ENCODE results near the gene BRIP1. TPM values are rescaled to one million over a fixed set of nuclear protein-coding genes. Genes with fewer than 3 reads are reported as not detected.
"Not testable (repeated sequence)": the region's sequence is repeated elsewhere in the genome, so short reads cannot be mapped to it uniquely, and the experiment has no call there.

BRIP1 gene
- total RNA-seq, 1 donor from 2014 or later = 5.2 TPM

DNA sequence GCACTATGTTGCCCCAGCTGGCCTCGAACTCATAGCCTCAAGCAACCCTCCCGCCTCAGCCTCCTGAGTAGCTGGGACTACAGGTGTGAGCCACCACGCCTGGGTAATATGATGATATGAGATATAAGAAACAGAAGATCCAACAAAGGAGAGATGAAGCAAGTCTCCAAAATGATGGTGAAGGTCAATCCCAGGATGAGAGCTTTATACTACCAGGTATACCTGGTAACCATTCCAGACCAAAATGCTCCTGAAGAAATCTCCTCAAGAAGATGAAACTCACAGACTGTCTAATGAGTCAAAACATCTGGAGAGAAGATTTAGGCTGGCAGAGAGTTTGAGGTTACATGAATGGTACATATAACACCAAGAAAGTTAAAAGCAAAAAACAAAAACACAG, 39.9 kb upstream of the BRIP1 start:
- H3K4me1 Mint-ChIP-seq (ENCODE audit: unreplicated experiment) = peaks cover 6% of the 10 kb centered on the region
- H3K27ac Mint-ChIP-seq (ENCODE audit: unreplicated experiment) = no peak overlapping the region
- DNase-seq (ENCODE audit: low spot score) = no peak
- peaks cover 12% of the 10 kb centered on the region for H3K36me3 Mint-ChIP-seq (ENCODE audit: low read depth, unreplicated experiment)
- H3K4me3 Mint-ChIP-seq (ENCODE audit: unreplicated experiment) = no peak overlapping the region
- H3K9me3 Mint-ChIP-seq (ENCODE audit: unreplicated experiment) = no peaks in the 10 kb centered on the region
- no peaks in the 10 kb centered on the region for H3K27me3 Mint-ChIP-seq (ENCODE audit: unreplicated experiment)
- TF ChIP-seq, protein P1, sequence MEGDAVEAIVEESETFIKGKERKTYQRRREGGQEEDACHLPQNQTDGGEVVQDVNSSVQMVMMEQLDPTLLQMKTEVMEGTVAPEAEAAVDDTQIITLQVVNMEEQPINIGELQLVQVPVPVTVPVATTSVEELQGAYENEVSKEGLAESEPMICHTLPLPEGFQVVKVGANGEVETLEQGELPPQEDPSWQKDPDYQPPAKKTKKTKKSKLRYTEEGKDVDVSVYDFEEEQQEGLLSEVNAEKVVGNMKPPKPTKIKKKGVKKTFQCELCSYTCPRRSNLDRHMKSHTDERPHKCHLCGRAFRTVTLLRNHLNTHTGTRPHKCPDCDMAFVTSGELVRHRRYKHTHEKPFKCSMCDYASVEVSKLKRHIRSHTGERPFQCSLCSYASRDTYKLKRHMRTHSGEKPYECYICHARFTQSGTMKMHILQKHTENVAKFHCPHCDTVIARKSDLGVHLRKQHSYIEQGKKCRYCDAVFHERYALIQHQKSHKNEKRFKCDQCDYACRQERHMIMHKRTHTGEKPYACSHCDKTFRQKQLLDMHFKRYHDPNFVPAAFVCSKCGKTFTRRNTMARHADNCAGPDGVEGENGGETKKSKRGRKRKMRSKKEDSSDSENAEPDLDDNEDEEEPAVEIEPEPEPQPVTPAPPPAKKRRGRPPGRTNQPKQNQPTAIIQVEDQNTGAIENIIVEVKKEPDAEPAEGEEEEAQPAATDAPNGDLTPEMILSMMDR (IDR thresholded peaks at IDR 0.05; ENCODE audit: unreplicated experiment) = no peak

DNA sequence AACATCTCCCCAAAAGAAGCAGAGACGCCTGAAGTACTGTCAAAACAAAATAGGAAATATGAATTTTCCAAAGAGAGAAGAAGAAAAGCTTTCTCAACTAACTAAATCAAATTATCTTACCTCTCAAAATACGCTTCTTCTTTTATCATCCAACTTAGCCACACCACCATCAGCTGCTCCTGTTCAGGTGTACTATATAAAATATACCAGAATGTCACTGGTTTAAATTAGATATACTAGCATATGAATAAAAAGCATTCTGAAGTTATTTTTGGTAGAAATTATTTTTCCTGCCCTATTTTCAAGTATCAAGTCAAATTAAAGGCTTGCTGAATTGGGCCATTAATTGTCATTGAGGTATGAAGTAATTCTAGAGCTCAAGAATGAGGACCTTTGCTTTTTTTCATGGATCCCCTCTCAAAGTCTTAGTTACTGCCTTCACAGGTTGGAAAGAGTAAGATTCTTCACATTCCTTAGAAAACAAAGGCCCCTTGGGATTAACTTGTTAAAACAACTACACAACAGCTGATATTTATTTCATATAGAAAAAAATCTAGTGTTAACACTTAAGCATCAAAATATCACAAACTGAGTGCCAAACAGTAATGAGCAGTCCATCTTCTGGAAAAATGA, 34.3 kb upstream of the BRIP1 start:
- TF ChIP-seq, protein P1 (IDR thresholded peaks at IDR 0.05; ENCODE audit: unreplicated experiment) = no peak
- Mint-ChIP-seq H3K36me3 (ENCODE audit: low read depth, unreplicated experiment) (peaks cover 4% of the 10 kb centered on the region), H3K9me3 (ENCODE audit: unreplicated experiment) (no peaks in the 10 kb centered on the region), H3K4me1 (ENCODE audit: unreplicated experiment) (peaks cover 6% of the 10 kb centered on the region), H3K27me3 (ENCODE audit: unreplicated experiment) (no peaks in the 10 kb centered on the region), H3K4me3 (ENCODE audit: unreplicated experiment) (no peak overlapping the region), H3K27ac (ENCODE audit: unreplicated experiment) (no peak overlapping the region)
- no peak for DNase-seq (ENCODE audit: low spot score)

DNA sequence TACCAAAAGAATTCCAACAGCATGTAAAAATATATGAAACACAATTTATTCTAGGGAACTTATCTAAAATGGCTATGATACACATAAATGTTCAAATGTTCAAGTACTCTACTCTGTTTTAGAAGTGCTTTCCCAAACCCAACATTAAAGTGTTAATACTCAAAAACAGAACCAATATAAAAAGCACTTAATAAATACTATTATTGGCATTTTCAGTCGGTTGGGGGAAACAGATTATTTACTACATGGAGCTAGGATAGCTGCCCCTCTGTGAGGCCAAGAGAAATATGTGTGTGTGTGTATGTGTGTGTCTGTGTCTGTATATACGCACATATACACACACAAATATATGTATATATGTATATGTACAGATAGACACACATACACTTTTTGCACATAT, 32.1 kb upstream of the BRIP1 start:
- Mint-ChIP-seq H3K27ac (ENCODE audit: unreplicated experiment) (no peak overlapping the region), H3K36me3 (ENCODE audit: low read depth, unreplicated experiment) (peaks cover 4% of the 10 kb centered on the region), H3K27me3 (ENCODE audit: unreplicated experiment) (no peaks in the 10 kb centered on the region), H3K9me3 (ENCODE audit: unreplicated experiment) (no peaks in the 10 kb centered on the region), H3K4me3 (ENCODE audit: unreplicated experiment) (no peak overlapping the region), H3K4me1 (ENCODE audit: unreplicated experiment) (no peaks in the 10 kb centered on the region)
- no peak for DNase-seq (ENCODE audit: low spot score)
- TF ChIP-seq, protein P1 (IDR thresholded peaks at IDR 0.05; ENCODE audit: unreplicated experiment) = no peak

DNA sequence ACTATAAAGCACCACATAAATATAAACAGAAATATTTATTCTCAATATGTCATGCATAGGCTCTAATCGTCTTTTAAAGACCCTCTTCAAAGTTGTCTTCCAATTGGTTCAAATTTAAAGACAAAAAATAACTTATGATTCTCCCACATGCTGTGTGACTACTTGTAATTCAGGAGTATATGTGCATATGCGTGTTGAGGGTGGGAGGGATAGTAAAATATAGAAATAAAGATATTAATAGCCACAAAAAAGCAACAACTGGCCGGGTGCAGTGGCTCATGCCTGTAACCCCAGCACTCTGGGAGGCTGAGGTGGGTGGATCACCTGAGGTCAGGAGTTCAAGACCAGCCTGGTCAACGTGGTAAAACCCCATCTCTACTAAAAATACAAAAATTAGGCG, 31.0 kb upstream of the BRIP1 start:
- H3K4me1 Mint-ChIP-seq (ENCODE audit: unreplicated experiment); H3K4me3 Mint-ChIP-seq (ENCODE audit: unreplicated experiment); H3K36me3 Mint-ChIP-seq (ENCODE audit: low read depth, unreplicated experiment); H3K27me3 Mint-ChIP-seq (ENCODE audit: unreplicated experiment); H3K9me3 Mint-ChIP-seq (ENCODE audit: unreplicated experiment); H3K27ac Mint-ChIP-seq (ENCODE audit: unreplicated experiment); DNase-seq (ENCODE audit: low spot score): not testable (repeated sequence)

DNA sequence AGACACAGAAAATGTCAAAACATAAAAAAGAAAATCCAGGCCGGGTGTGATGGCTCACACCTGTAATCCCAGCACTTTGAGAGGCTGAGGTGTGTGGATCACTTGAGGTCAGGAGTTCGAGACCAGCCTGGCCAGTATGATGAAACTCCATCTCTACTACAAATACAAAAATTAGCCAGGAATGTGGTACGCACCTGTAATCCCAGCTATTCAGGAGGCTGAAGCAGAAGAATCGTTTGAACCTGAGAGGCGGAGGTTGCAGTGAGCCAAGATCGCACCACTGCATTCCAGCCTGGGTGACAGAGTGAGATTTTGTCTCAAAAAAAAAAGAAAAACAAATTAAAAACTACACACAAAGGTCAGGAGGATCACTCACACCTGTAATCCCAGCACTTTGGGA, 24.4 kb upstream of the BRIP1 start:
- not testable (repeated sequence) for H3K4me1 Mint-ChIP-seq (ENCODE audit: unreplicated experiment); H3K9me3 Mint-ChIP-seq (ENCODE audit: unreplicated experiment); DNase-seq (ENCODE audit: low spot score); H3K27me3 Mint-ChIP-seq (ENCODE audit: unreplicated experiment); H3K36me3 Mint-ChIP-seq (ENCODE audit: low read depth, unreplicated experiment); H3K27ac Mint-ChIP-seq (ENCODE audit: unreplicated experiment); H3K4me3 Mint-ChIP-seq (ENCODE audit: unreplicated experiment)

DNA sequence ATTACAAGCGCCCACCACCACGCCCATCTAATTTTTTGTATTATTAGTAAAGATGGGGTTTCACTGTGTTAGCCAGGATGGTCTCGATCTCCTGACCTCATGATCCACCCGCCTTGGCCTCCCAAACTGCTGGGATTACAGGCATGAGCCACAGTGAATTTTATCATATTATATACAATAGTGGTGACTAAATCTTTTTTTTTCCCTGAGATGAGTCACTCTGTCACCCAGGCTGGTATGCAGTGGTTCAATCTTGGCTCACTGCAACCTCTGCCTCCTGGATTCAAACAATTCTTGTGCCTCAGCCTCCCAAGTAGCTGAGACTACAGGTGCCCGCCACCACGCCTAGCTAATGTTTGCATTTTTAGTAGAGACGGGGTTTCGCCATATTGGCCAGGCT, 22.5 kb upstream of the BRIP1 start:
- not testable (repeated sequence) for H3K4me3 Mint-ChIP-seq (ENCODE audit: unreplicated experiment); H3K27me3 Mint-ChIP-seq (ENCODE audit: unreplicated experiment); H3K27ac Mint-ChIP-seq (ENCODE audit: unreplicated experiment); H3K36me3 Mint-ChIP-seq (ENCODE audit: low read depth, unreplicated experiment); H3K9me3 Mint-ChIP-seq (ENCODE audit: unreplicated experiment); DNase-seq (ENCODE audit: low spot score); H3K4me1 Mint-ChIP-seq (ENCODE audit: unreplicated experiment)

Measured in endothelial cell (in vitro differentiated cells).